Activated CD8-positive, alpha-beta memory T cell treated with anti-CD3 and anti-CD28 coated beads for 24 hours (primary cell): ENCODE results near the gene RAD18.

Source experiments
- DNase-seq: peaks from one replicate; pipeline ENCODE4 v3.0.0-alpha.2; 2020

The RAD18 gene

GRCh38 chr3:8962226-8962861 is 928 bp downstream of the RAD18 start:
- DNase-seq: no peak

- DNase-seq: no peak
Measured at GRCh38 chr3:8959668-8960067, 3.6 kb downstream of the RAD18 start.

DNA sequence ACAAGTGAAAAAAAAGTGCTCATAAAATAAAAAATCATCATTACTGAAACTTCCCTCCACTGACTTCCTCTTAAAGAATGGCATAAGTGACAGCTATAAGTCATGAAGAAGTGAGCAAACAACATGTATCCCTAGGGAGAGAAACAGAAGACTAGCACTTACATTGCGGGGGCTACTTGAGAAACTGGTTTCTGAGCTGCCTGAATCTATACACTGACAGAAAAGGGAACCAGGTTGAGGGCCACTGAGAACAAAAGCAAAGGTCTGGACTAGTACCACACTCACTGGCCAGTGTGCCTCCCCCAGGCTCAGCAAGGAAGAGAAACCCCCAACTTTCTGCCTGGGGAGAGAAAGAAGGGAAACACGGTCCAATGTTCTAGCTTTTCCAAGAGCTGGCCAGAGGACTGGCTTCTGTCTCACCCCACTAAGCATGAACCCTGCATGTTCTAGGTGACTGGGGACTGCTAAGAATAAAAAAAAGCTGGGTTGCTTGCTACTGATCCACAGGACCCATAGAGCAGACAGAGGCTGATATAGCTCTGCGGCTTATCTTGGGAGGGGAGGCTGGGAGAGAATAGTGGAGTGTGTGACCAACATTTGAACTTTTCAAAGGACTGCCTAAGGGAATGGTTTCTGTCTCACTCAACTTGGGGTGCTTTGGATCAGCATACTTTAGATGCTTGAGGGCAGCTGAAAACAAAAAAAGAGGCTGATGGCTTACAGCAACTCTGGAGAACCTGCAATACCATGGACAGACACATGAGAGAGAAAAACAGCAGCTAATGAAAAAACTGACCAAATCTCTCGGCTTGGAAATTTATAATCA is 8.1 kb downstream of the RAD18 start:
- DNase-seq: no peak

DNA sequence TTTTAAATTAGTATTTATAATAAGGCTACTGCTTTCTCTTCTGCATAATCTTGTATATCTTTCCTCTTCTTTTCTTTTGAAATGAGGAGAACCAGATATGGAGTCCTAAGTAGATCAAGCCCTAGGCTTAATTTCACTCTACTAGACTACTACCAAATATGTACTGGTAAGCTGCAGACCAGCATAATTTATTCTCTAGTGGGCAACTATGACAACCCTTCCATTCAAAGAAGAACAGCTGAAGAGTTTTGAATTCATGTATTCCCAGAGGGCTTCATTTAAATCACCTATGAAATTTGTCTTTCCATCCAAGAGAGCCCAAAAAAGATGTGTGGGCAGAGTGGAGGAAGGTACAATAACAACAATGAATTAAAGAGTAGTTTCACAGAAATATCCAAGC is 10.0 kb downstream of the RAD18 start:
- DNase-seq: no peak

GRCh38 chr3:8952130-8952529 is 11.1 kb downstream of the RAD18 start:
- no peak for DNase-seq

DNA sequence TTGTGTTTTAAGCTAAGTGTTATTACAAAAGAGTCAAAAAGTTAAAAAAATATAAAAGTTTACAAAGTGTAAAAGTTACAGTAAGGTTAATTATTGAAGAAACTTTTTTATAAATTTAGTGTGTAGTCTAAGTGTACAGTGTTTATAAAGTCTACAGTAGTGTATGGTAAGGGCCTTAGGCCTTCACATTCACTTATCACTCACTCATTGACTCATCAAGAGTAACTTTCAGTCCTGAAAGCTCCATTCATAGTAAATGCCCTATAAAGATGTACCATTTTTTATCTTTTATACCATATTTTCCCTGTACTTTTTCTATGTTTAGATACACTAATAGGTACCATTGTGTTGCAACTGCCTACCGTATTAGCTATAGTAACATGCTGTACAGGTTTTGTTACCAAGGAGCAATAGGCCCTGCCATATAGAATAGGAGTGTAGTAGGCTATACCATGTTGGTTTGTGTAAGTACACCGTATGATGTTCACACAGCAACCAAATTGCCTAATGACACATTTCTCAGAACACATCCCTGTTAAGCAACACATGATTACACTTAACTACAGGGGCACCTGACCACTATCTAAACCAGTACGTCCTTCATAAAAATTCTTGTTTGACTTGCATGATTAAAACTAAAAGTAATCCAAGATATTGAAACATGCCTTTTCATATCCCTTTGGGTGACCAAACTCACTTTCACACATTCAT is 17.2 kb downstream of the RAD18 start:
- no peak for DNase-seq

GRCh38 chr3:8942746-8943488 is 20.4 kb downstream of the RAD18 start:
- no peak for DNase-seq

DNA sequence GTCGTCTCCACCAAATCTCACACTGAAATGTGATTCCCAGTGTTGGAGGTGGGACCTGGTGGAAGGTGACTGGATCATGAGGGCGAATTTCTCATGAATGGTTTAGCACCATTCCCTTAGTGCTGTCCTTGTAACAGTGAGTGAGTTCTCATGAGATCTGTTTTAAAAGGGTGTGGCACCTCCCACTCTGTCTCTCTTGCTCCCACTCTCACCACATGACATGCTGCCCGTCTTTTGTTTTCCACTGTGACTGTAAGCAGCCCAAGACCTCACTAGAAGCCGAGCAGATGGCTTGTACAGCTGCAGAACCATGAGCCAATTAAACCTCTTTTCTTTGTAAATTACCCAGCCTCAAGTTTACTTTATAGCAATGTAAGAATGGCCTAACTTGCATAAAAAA is 21.2 kb downstream of the RAD18 start:
- no peak for DNase-seq

DNA sequence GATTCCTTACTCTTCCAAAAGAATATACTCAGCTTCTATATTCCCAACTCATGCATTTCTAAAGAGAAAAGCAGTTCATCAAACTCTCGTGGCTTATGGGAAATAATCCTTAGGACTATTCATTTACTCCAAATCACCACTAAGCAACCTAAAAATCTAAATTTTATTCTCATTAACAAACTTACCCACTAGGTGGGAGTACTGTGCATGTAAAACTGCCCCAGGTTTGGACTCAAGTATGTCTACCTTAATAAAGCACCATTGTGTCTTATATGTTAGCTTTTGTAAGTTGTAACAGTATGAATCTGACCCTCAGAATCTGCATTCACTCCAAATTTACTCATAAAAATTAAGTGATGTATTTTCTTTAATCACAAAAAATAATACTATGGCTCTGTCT is 25.3 kb downstream of the RAD18 start:
- no peak for DNase-seq

DNA sequence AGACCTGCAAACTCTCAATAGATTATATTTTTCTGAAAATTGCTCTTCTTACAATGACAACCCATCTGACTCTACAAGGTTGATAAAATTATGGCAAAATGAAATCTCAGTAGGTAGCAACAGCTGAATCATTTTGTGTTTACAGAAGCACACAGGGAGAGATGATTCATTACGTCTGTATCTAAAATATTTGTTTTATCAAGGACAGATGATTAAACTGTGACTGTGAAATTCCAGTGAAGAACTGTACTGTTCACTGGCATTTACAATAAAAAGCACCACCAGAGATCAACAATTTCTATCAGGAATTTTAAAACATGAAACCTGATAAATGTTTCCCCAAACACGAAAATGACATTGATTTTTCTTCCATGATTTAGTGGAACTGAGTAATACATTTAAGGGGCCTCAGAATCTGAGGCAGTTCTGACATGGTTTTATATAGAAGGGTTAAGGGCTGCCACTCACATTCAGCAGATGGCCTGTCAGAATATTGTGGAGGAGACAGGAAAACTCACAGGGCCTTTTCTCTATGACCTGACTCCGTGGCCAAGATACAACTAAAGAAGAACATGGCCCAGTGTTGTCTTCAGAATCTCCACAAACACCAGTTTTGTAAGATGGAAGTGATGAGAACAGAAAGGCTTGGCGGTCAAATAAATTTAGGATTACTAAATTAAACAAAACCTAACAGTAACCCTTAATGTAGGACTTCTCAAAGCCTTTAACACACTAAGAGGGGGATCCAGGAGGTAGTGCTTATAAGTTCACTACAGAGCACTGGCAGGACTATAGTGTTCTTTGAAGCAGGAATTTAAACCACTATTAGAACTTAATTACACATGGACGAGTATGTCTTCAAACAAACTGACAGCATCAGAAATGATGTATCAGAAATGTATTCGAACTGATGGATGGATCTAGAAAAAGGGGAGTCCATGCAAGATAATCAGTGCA is 25.9 kb downstream of the RAD18 start:
- DNase-seq: no peak

GRCh38 chr3:8932507-8932906 is 30.8 kb downstream of the RAD18 start:
- no peak for DNase-seq

GRCh38 chr3:8931342-8931741 is 31.9 kb downstream of the RAD18 start:
- DNase-seq: no peak

DNA sequence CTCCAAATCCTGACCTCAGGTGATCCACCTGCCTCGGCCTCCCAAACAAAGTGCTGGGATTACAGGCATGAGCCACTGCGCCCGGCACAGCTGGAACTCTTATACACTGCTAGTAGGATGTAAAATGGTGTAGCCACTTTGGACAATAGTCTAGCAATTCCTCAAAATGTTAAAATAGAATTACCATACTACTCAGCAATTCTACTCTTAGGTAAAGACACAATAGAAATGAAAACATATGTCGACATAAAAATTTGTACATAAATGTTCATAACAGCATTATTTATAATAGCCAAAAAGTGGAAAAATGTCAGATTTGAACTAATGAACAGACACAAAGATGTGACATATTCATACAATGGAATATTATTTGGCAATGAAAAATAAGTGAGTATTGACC is 33.4 kb downstream of the RAD18 start:
- no peak for DNase-seq

GRCh38 chr3:8914491-8914890 is 48.8 kb downstream of the RAD18 start:
- DNase-seq: no peak

GRCh38 chr3:8911781-8912180 is 51.5 kb downstream of the RAD18 start:
- DNase-seq: no peak

GRCh38 chr3:8909160-8909559 is 54.1 kb downstream of the RAD18 start:
- no peak for DNase-seq

DNA sequence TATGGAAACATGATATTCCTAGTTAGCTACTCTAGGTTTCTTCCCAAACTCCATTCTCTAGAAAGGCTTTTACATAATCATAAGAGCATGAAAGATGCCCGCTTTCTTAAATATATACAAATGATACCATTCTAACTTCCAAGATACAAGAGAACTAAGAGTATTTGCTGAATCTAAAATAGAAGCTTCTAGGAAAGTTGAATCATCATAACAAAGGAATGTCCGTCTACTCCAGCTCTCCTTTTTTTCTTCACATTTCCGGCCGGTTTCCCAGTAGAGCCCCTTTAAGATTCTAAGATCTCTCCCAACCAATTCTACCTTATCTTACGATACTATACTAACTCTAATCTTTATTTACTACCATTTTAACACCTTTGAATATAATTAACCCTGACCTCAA is 60.1 kb downstream of the RAD18 start:
- DNase-seq: no peak

- DNase-seq: no peak
Measured at GRCh38 chr3:8900869-8901268, 62.4 kb downstream of the RAD18 start.

- no peak for DNase-seq
Measured at GRCh38 chr3:8899876-8900460, 63.3 kb downstream of the RAD18 start.

GRCh38 chr3:8895829-8896228 is 67.4 kb downstream of the RAD18 start:
- DNase-seq: no peak

- DNase-seq: no peak
Measured at GRCh38 chr3:8893001-8893400, 70.3 kb downstream of the RAD18 start.

DNA sequence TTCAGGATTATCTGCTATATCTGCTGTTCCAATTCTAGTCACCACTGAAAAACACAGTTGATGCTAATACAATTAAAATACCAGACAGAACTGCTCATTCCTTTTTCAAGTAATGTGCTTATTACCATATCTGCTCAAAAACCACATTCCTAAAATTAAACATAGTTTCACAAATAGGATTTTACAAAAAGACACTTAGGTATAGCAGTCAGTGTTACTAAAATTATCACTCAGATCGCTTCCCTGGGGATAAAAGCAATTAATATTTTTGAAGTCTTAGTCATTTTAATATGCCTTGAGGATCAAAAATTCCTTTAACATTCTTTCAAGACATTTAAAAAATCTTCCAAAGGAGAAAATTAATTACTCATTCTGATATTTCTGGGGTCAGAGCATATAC is 71.5 kb downstream of the RAD18 start:
- no peak for DNase-seq
